ENCODE data around the gene CTSD. TPM values are rescaled to one million over a fixed set of nuclear protein-coding genes. Genes with fewer than 3 reads are reported as not detected.

Gene CTSD
- total RNA-seq, 1 experiment from 2014 or later: 367 TPM

GRCh38 chr11:1754376-1755150 lies 9.2 kb downstream of the CTSD start:
- H3K36me3 Mint-ChIP-seq (ENCODE audit: insufficient read depth, unreplicated experiment): peaks cover 68% of the 10 kb centered on the region

GRCh38 chr11:1753929-1754305 lies 9.8 kb downstream of the CTSD start:
- no peak for DNase-seq (ENCODE audit: unreplicated experiment)
- H3K4me1 Mint-ChIP-seq (ENCODE audit: insufficient read depth, unreplicated experiment): peaks cover 15% of the 10 kb centered on the region
- no TSS peak for BruUV-seq (replicated peaks)
- H3K4me3 Mint-ChIP-seq (ENCODE audit: unreplicated experiment): no peak overlapping the region
- intact Hi-C loops (cut with micrococcal nuclease): no loop called here
- no peak overlapping the region for H3K27ac Mint-ChIP-seq (ENCODE audit: low read depth, unreplicated experiment)
- no peak for TF ChIP-seq CTCF (IDR thresholded peaks at IDR 0.05; ENCODE audit: unreplicated experiment)
- ChIA-PET POLR2A (interaction anchor here (1.3 kb wide), 1 partner anchor 79 kb away, joined by 3 read pairs; no protein-coding TSS in a partner anchor), CTCF (interaction anchor here (0.6 to 1.6 kb wide), 2 partner anchors 8 to 79 kb away, joined by 3 to 6 read pairs; no protein-coding TSS in a partner anchor)
- no peaks in the 10 kb centered on the region for H3K27me3 Mint-ChIP-seq (ENCODE audit: insufficient read depth, unreplicated experiment)
- peaks cover 73% of the 10 kb centered on the region for H3K36me3 Mint-ChIP-seq (ENCODE audit: insufficient read depth, unreplicated experiment)
- H3K9me3 Mint-ChIP-seq (ENCODE audit: unreplicated experiment): no peaks in the 10 kb centered on the region

More at GRCh38 chr11:1754376-1755150, 9.2 kb downstream of the CTSD start:
- peaks cover 12% of the 10 kb centered on the region for H3K4me1 Mint-ChIP-seq (ENCODE audit: insufficient read depth, unreplicated experiment)
- POLR2A ChIA-PET: interaction anchor here (0.6 to 1.3 kb wide), 3 partner anchors 16 to 495 kb away, joined by 3 to 5 read pairs (median 3); no protein-coding TSS in a partner anchor
- BruUV-seq (replicated peaks): no TSS peak
- intact Hi-C loops (cut with micrococcal nuclease): no loop called here
- H3K9me3 Mint-ChIP-seq (ENCODE audit: unreplicated experiment): no peaks in the 10 kb centered on the region
- TF ChIP-seq CTCF (IDR thresholded peaks at IDR 0.05; ENCODE audit: unreplicated experiment): no peak
- H3K27ac Mint-ChIP-seq (ENCODE audit: low read depth, unreplicated experiment): no peak overlapping the region
- no peak for DNase-seq (ENCODE audit: unreplicated experiment)
- CTCF ChIA-PET: interaction anchor here (0.6 to 1.6 kb wide), 2 partner anchors 8 to 78 kb away, joined by 3 to 6 read pairs; no protein-coding TSS in a partner anchor
- no peak overlapping the region for H3K4me3 Mint-ChIP-seq (ENCODE audit: unreplicated experiment)
- no peaks in the 10 kb centered on the region for H3K27me3 Mint-ChIP-seq (ENCODE audit: insufficient read depth, unreplicated experiment)

GRCh38 chr11:1753229-1753928 lies 10.3 kb downstream of the CTSD start:
- H3K4me3 Mint-ChIP-seq (ENCODE audit: unreplicated experiment): no peak overlapping the region
- H3K27me3 Mint-ChIP-seq (ENCODE audit: insufficient read depth, unreplicated experiment): no peaks in the 10 kb centered on the region
- TF ChIP-seq CTCF (IDR thresholded peaks at IDR 0.05; ENCODE audit: unreplicated experiment): no peak
- POLR2A ChIA-PET: interaction anchor here (1.3 to 7.8 kb wide), 3 partner anchors 8 to 79 kb away, joined by 3 to 107 read pairs (median 16); partner anchors contain the start of genes CTSD and SYT8
- peaks cover 73% of the 10 kb centered on the region for H3K36me3 Mint-ChIP-seq (ENCODE audit: insufficient read depth, unreplicated experiment)
- CTCF ChIA-PET: interaction anchor here (0.6 to 2.8 kb wide), 3 partner anchors 9 to 79 kb away, joined by 3 to 11 read pairs (median 3); no protein-coding TSS in a partner anchor
- intact Hi-C loops (cut with micrococcal nuclease): no loop called here
- H3K27ac Mint-ChIP-seq (ENCODE audit: low read depth, unreplicated experiment): no peak overlapping the region
- H3K4me1 Mint-ChIP-seq (ENCODE audit: insufficient read depth, unreplicated experiment): peaks cover 15% of the 10 kb centered on the region
- no TSS peak for BruUV-seq (replicated peaks)
- DNase-seq (ENCODE audit: unreplicated experiment): no peak
- H3K9me3 Mint-ChIP-seq (ENCODE audit: unreplicated experiment): no peaks in the 10 kb centered on the region

- TSS peak; percentile 91 for BruUV-seq (replicated peaks)
- CTCF ChIA-PET: interaction anchor here (0.6 to 2.8 kb wide), 2 partner anchors 59 to 79 kb away, joined by 3 to 11 read pairs; no protein-coding TSS in a partner anchor
- intact Hi-C loops (cut with micrococcal nuclease): no loop called here
- no peak for TF ChIP-seq CTCF (IDR thresholded peaks at IDR 0.05; ENCODE audit: unreplicated experiment)
- Mint-ChIP-seq H3K4me1 (ENCODE audit: insufficient read depth, unreplicated experiment) (peaks cover 15% of the 10 kb centered on the region), H3K27me3 (ENCODE audit: insufficient read depth, unreplicated experiment) (no peaks in the 10 kb centered on the region), H3K27ac (ENCODE audit: low read depth, unreplicated experiment) (no peak overlapping the region), H3K4me3 (ENCODE audit: unreplicated experiment) (no peak overlapping the region), H3K36me3 (ENCODE audit: insufficient read depth, unreplicated experiment) (peaks cover 69% of the 10 kb centered on the region), H3K9me3 (ENCODE audit: unreplicated experiment) (no peaks in the 10 kb centered on the region)
- POLR2A ChIA-PET: interaction anchor here (1.3 to 7.8 kb wide), 3 partner anchors 9 to 79 kb away, joined by 3 to 107 read pairs (median 16); partner anchors contain the start of genes CTSD and SYT8
- no peak for DNase-seq (ENCODE audit: unreplicated experiment)
These were observed 10.9 kb downstream of the CTSD start for GRCh38 chr11:1752907-1753228.
